PC-3 (cell line): ENCODE results near the gene LRRC51.

Experiments
- EZH2 ChIP-seq: fragments of 300-600 bp; sonication (generic); IDR thresholded peaks from one replicate; pipeline ENCODE4 v1.6.1; 2017; ENCODE audit warnings: antibody characterized with exemption, mild to moderate bottlenecking, low read length; ENCODE audit not compliant: unreplicated experiment
- EZH2phosphoT487 ChIP-seq: fragments of 300-600 bp; sonication (generic); IDR thresholded peaks from 2 replicates; pipeline ENCODE4 v1.6.1; 2018; ENCODE audit warnings: mild to moderate bottlenecking, antibody characterized with exemption, low read length, borderline replicate concordance
- TF ChIP-seq, protein P1 (sequence below): fragments of 300-600 bp; sonication (generic); conservative IDR thresholded peaks from 2 replicates; pipeline ENCODE4 v1.5.1; 2017; ENCODE audit warnings: antibody characterized with exemption, low read depth, mild to moderate bottlenecking, low read length

DNA sequence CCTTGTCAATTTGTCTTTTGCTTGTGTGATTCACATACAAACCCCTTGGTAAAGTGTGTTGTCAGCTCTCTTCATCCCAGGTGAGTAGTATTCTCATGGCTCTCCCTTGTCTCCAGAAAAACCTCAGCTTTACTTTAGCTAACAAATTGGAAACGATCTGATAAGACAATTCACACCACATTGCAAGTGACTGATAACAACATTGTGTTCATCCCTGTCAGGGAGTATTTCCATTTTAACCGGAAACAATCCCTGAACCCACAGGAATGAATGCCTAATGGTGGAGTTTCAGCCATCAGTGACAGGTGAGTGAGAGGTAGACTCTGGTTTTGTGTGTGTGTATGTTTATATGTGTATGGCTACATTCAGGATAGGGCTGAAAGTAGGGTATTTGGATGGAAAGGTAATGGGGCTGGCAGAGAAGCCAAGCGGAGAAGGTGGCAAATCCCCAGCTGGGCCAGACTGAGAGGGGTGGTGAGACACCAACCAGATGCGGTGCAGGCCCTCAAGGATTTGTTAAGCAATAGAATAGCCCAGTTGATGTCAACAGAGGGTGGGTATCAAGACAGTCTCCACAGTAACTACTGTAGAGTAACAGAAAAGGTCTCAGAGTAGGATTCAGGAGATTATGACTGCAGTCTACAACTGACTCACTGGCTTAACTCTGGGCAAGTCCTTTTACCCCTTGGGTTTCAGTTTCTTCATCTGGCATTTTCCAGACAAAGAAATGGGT lies 7.6 kb downstream of the LRRC51 start:
- TF ChIP-seq, protein P1, sequence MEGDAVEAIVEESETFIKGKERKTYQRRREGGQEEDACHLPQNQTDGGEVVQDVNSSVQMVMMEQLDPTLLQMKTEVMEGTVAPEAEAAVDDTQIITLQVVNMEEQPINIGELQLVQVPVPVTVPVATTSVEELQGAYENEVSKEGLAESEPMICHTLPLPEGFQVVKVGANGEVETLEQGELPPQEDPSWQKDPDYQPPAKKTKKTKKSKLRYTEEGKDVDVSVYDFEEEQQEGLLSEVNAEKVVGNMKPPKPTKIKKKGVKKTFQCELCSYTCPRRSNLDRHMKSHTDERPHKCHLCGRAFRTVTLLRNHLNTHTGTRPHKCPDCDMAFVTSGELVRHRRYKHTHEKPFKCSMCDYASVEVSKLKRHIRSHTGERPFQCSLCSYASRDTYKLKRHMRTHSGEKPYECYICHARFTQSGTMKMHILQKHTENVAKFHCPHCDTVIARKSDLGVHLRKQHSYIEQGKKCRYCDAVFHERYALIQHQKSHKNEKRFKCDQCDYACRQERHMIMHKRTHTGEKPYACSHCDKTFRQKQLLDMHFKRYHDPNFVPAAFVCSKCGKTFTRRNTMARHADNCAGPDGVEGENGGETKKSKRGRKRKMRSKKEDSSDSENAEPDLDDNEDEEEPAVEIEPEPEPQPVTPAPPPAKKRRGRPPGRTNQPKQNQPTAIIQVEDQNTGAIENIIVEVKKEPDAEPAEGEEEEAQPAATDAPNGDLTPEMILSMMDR: no peak
- TF ChIP-seq EZH2 (no peak), EZH2phosphoT487 (no peak)
